Measurements from ENCODE around the gene BAIAP3.

Gene BAIAP3

DNA sequence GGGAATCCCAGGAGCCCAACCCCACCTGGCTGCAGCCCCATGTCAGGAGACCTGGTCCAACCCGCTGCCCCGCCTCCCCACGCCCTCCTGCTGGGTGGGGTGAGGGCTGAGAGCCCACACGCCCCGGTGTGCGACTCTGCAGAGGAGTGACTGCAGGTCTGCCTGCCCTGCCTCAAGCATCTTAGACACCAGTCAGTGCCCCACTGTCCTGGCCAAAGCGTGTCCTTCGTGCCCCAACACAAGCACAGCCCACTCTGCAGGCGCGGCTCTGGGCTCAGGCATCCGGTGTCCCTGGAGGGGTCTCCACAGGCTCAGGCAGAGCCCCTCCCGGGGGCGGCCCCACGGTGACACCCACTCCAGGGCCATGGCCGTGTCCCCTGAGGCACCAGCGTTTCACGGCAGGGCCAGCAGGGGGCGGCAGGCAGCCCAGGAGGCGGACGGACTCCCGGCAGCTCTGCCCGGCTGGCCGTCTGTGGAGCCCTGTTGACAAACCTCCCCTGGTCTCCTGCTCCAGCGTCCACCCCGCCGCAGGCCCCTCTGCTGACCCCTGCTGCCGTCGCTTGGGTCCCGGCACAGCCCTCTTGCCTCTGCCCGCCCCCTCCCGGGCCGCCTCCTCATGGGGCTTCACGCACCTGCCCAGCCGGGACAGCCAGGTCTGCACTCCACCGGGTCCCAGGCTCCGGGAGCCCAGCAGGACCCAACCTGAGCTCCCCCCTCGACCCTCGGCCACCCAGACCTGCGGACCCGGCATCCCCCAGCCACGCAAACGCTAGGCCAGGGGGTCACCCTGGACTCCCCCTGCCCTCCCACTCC, 32.6 kb upstream of the BAIAP3 start:
- DNase-seq: peak; percentile 30 to 41

DNA sequence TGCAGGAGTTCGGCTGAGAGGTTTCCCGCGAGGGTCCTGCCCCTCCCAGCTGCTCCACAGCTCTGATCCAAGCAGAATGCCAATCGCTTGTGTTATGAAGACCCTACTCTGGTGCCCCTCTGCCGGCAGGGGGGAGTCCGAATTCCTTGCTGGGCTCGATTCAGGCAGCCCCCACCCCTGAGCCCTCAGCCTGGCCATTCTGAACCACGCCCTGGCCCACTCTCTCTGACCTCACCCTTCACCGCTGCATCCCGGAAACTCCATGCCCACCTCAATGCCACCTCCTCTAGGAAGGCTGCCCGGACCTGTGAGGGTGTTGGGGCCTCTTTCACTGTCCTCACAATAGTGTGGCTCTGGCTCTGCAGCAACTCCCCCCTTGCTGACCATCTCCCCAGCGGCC, 31.9 kb upstream of the BAIAP3 start:
- DNase-seq: no peak

DNA sequence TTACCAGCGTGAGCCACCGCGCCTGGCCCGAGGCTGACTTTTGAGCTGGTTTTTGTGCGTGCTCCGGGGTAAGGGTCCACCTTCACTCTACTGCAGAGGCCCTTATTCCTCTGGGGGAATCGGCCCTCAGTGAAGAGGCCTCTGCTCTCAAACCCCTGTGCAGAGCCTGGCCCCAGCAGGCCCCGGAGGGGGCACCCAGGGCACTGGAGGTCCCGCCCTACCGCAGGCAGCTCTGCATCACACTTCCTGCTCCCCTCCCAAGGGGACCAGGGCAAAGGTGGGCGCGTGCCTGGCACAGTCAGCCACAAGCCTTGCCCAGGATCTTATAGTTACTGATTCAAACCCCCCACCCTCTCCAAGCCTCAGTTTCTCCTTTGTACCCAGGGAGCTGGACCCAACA, 27.6 kb upstream of the BAIAP3 start:
- DNase-seq: no peak

DNA sequence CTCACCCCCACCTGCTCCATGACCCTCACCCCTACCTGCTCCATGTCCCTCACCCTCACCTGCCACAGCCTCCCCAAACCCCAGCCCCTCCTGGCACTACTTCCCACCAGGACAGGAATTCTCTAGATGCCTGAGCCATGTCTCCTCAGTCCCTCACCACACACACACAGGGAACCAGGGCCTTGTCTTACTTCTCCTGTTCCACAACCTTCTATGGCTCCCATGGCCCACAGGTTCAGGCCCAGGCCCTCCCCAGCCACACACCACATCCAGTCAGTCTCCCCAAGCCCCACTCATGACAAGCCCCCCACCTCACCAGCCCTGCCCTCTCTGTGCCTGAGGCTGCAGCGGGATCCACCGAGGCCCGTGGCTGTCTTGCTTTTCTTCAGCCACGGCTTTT, 27.1 kb upstream of the BAIAP3 start:
- no peak for DNase-seq

DNA sequence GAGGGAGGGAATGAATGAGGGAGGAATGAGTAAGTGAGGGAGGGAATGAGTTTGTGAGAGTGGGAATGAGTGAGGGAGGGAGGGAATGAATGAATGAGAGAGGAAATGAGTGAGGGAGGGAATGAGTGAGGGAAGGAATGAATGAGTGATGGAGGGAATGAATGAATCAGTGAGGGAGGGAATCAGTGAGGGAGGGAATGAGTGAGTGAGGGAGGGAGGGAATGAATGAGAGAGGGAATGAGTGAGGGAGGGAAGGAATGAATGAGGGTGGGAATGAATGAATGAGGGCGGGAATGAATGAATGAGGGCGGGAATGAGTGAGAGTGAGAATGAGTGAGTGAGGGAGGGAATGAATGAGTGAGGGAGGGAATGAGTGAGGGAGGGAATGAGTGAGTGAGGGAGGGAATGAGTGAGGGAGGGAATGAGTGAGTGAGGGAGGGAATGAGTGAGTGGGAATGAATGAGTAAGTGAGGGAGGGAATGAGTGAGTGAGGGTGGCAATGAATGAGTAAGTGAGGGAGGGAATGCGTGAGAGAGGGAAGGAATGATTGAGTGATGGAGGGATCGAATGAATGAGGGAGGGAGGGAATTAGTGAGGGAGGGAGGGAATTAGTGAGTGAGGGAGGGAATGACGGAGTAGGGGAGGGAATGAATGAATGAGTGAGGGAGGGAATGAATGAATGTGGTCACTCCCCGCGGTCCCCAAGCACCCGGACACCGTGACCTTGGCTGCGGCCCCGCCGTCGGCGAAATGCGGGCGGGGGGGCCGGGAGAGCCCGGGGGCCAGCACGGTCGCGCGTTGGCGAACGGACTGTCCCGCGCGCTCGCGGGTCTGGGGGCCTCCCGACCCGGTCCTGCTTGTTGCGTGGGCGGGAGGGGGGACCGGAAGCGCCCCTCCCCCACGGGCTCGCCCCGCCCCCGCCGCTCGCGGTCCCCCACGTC, 25.1 kb upstream of the BAIAP3 start:
- no peak for DNase-seq

DNA sequence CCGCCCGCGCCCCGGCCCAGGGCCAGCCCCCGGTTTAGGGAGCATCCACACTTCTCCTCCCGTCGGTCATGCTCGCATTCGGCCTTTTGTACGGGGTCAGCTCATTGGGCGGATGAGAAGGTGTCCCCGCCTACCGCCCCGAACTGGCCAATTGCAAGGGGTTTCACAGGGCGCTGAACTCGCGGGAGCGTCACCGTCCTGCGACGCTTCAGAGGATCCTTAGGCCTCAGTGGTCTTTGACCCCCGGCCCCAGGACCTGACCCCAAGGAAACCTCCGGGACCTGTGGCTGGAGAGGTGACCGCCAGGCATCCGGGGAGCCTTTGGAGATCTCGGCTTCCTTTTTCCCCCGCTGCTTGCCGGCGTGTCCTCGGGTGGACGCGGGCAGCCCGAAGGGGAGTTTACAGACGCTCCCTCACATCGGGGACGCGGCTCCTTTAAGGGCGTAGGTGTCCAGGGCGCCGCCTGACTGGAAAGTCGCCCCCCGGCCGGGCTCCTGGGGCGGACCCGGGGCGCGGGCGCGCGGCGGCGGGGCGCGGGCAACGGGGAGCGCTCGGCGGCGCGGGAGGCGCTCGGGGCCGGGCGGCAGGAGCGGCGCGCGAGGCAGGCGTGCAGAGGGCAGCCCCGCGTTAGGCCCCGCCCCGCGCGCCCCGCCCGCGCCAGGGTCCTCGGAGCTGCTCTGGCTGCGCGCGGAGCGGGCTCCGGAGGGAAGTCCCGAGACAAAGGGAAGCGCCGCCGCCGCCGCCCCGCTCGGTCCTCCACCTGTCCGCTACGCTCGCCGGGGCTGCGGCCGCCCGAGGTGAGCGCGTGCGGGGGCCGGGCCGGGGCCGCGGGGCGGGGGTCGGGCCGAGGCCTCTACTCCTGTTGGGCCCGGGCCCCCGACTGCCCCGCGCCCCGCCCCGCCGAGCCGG, 24.2 kb upstream of the BAIAP3 start, which contains the start of gene UBE2I:
UBE2I (plus strand) TSS at position 660 of the 909 bp plus-strand sequence. CDS start 4,395 bp downstream, outside the sequence.
- DNase-seq: peak; percentile 96 to 97

DNA sequence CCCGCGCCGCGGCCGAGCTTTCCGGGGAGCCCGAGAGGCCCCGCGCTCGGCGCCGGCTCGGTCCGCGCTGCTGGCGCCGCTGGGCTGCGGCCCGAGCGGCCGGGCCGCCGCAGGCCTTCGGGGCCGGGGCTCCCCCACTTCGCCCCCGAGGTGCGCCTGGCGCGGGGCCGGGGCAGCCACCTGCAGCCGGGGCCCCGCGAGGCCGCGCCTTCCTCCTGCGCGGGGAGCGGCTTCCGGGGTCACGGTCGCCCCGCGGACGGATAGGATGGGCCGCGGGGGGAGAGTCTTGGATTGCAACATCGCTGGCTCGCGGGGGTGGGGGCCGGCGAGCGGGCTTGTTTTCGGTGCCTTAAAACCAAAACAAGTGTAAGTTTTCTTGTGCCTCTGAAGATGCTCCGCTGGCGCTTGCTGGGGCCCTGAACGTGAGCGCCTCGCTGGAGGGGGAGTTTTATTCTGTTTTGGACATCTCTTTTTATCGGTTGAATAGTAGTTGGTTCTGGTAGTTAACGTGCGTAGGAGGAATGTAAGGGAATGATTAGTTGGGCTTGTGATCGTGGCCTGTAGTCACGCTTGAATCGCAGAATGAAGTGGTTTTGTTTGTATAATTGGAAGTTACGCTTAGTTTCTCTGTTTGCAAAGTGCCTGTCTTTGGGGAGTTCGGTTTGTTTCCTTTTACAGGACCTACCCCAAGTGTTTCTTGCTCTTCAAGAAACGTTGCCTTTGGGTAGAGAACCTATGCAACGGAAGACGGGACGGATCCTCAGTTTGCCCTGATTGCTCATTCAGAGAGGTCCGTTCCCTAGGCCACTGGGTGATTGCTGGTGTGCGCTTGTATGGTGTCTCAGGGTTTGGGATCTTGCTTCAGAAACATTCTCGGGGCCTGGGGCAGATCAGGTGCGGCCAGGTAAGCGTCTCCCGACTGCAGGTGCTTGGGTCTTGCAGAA, 23.3 kb upstream of the BAIAP3 start:
- DNase-seq: no peak

DNA sequence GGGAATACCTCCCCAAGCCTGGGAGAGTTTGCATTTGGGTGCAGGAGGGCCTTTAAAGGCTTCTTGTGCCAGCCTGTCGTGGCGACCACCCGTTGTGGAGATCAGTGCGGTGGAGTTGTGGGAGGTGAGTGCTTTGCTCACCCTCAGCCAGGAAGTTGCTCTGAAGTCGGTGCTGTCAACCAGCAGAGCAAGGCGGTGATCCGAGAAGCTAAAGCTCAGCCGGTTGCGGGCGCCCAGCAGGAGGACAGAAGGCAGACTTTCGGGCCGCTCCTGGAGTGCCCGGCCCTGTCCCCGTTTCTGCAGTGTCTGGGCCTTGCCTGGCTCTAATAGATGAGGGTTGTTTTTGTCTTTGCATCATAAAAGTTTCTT, 22.6 kb upstream of the BAIAP3 start:
- DNase-seq: no peak

DNA sequence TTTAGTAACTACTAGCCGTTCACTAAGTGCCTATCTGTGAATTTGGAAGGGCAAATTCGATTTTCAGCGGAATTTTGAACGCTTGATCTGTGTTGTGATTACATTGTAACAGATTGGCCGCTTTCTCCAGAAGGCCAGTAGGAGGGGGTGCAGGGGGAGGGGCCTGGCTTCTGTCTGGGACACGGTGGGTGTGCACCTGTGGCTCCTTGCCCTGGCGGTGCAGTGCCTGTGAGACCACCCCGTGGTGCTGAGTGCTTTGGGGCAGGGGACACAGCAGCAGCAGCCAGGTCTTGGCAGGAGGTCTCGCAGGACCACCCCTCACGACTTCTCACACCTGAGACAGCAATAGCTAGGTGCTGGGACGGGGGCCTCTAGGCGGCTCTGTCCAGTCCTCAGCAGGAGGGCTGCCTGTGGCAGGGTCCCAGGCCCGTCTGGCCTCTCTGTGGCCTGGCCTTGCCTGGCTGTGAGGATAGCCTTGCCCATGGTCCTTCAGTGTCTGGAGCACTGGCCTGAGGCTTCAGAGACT, 22.2 kb upstream of the BAIAP3 start:
- DNase-seq: no peak

DNA sequence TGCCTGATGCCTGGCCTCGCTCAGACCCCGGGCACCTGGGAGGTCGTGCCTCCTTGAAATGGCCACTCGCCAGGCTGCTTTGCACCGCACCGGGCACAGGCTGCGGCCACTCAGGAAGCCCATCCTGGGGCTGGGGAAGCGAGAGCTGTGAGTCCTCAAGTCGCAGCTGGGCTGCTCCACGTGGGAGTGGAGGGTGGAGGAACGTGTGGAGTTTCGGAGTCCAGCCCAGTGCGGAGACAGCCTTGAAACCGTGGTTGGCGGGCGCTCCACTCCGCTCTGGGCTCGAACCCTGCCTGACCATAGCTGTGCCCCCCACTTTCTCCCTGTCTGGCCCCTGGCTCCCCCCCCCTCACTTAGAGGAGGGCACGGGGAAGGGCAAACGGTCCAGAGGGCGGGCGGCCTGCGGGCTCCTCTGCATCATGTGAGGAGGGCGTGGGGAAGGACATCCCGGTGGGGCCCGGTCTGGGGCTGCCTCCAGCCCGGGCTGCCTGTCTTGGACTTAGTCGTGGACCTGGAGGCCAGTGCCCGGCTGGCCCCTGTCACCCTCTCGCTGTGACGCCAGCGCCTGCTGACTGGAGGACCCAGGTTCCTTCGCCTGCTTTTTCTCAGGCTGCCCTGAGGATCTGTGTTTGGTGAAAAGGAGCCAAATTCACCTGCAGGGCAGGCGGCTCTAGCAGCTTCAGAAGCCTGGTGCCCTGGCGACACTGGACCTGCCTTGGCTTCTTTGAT, 21.5 kb upstream of the BAIAP3 start:
- no peak for DNase-seq

DNA sequence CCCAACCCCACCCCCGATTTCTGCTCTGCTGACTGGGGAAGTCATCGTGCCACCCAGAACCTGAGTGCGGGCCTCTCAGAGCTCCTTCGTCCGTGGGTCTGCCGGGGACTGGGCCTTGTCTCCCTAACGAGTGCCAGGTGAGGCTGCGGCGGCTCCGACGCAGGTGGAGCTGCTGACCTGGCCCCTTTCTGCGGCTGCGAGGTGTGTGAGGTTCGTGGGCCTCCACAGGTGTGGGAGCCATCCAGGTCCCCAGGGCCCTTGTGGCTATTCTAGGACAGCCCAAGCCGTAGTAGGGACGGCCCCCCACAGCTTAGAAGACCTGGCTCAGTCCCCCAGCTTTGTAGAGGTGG, 21.0 kb upstream of the BAIAP3 start:
- no peak for DNase-seq

DNA sequence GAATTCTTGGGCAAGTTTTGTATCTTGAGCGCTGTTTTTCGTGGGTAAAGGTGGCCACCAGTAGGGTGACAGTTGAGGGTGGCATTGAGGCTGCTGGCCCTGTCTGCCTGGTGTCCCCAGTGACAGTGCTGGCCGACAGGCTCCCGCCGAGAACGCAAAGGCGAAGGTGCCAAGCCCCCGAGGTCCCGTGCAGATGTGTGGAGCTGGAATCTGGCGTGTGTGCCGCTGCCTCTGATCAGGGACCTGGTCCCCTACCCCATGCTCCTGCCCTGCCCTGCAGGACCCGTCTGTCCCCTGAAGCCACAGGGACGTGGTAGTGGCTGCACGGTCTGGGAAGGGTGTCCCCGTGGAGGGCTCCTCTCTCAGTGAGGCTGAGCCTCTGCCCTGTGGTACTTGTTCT, 20.5 kb upstream of the BAIAP3 start:
- DNase-seq: no peak

DNA sequence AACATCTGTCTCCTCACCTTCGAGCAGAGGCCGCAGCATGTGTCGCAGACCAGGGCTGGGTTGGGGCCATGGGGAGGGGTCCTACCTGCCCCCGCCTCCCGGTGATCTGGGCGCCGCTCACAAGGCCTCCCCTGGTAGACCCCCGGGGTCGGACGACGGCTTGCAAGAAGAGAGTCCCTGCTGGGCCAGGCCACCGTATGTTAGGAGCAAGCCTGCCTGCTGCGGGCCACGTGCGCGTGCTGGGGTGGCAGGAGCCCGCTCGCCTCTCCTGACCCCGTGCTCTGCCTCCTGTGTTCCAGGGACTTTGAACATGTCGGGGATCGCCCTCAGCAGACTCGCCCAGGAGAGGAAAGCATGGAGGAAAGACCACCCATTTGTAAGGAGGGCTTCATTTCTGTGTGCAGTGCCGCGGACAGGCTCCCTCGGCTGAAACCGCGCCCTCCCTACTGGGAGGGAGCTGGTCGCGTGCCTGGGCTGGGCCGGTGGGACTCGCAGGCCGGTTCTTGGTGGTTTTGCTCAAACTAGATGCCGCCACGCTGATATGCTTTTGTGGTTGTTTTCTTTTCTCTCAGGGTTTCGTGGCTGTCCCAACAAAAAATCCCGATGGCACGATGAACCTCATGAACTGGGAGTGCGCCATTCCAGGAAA, 19.6 kb upstream of the BAIAP3 start:
- DNase-seq: no peak

DNA sequence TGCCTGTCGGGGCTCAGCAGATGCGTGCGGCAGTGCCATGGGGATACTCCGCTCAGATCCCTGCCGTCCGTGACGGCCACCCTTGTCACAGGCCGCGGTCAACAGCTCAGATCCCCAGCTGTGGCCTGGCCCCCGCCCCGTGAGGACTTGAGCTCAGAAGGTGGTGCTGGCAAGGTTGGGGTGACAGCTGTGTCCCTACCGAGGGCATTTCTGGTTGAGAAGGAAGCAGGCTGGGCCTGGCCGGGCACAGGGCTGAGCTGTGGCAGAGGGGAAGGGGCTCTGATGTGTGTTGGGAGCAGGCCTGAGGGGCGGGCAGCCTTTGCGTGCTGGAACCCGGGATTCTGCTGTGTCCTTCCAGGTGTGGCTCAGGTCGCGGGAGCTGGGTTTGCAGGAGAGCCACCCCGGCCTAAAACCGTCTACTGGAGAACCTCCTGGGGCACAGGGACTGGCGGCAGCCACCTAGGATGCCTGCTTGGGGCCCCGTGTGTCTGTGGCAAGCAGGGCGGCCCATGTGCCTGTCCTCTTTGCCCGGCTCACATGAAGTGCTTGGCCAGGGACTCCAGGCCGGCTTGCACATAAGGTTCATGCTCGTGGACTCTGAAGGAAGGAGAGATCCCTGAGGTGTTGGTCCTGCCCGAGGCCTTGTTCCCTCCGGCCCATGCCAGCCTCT, 18.9 kb upstream of the BAIAP3 start:
- no peak for DNase-seq

DNA sequence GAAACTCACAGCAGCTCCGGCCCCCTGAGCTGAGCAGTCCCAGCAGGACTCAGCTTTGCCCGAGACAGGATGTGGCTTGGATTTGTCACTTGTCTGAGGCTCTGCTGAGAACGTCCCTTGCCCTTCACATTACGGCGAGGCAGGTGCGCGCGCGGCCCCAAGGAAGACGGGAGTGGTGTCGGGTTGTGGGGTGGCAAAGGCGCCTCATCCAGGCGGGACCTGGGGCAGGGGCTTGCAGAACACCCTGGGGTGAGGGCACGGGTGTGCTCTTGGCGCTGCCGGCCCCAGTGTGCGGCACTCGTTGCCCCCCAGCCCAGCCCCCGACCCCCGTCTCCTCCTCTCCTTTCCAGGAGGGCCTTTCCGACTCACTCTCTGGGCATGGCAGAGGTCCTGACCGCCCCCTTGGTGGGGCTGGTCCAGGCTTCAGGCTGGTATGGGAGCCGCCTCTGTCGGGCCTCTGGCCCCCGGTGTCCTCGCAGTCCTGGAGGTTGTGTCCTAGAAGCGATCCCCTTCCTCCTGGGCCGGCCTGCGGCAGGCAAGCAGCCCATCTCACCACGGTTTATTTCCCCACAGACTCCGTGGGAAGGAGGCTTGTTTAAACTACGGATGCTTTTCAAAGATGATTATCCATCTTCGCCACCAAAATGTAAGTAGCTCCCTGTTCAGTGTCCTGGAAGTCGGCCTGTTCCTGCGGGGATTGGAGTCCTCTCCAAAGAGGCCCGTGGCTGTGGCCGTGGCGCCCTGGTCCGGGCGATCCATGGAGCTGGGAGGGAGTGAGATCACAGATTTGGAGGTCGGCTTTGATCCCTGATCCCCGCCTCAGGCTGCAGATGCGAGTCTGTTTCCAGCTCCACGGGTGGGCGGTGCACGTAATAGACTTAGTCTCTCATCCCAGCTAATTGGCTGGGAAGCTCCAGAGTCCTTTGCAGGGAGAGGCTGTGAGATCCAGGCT, 18.1 kb upstream of the BAIAP3 start:
- no peak for DNase-seq

DNA sequence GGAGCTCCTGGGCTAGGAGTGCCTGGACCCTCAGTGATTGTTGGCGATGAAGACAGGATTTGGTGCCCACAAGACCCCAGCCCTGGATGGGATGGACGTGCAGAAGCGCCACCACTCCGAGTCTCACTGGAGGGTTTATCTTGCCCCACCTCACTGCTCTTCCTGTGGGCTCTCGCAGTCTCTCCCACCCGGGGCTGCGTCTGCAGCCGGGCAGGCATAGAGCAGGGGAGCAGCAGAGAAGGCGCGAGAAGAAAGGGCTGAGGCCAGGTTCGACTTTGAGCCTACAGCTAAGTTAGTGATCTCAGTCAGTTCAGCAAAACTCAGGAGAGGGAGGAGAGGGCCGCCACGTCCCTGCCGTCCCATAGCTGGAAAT, 17.4 kb upstream of the BAIAP3 start:
- no peak for DNase-seq

DNA sequence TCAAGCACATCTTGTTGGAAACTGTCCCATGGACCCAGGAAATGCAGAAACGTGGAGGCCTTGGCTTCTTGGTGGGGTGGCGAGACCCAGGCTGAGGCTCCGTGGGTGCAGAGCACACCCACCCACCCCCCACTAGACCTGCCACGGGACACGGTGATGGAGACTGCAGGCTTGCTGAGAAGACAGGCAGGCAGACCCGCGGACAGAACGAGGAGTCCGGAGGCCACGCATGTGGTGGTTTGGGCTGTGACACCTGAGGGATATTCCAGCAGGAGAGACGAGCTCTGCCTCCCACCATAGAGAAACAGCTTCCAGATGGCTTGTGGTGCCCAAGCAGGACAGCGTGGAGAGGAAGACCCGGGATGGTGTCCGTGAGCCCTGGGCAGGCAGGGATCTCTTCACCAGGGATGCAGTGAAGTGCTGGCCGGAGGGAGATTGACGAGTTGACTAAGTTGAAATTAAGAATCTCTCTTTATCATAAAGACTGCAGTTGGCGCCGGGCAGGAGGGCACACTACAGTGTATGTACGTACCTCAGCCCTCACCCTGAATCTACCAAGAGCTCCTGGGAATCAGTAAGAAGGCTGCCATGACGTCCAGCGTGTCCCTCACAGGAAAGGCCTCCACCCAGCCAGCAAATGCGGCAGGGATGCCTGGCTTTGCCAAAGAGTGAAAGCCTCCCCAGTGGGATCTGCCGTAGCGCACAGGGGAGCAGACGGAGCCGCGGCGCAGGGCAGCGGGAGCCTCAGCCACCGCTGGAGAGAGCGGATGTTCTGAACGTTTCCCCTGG, 15.8 kb upstream of the BAIAP3 start:
- DNase-seq: no peak

DNA sequence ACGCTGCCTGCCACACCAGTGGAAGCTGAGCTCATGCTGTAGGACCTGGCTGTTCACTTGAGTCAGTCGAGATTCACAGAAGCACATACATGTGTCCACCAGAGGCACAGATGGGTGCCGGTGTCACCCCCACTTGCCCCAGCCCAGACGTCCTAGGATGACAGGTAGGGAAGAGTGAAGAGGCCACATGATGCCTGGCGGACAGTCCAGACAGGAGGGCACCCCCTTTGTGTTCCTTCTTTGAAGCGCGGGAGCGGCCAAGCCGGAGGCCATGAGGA, 15.2 kb upstream of the BAIAP3 start:
- DNase-seq: no peak

Measured in NCI-H2081 (cell line).